Activated T-cell treated with anti-CD3 and anti-CD28 coated beads, Interleukin-2, amount 50 U/mL, for 72 hours (primary cell): Measurements from ENCODE around the gene KCNIP4. TPM values are rescaled to one million over a fixed set of nuclear protein-coding genes. Genes with fewer than 3 reads are reported as not detected.
A peak's percentile ranks its signal among the peaks of the same experiment; 100 is the strongest.

ENCODE experiments used
- ATAC-seq, 2 donors: fragments of 150-1000 bp; cut with Tn5 transposase; replicated peaks in 1 of 2; 2 replicates each; pipeline ENCODE4 v1.10.0; 2021; ENCODE audit warnings: moderate library complexity in 2 of 2, mild to moderate bottlenecking in 1 of 2
- DNase-seq, 2 donors: peaks; one replicate each; pipeline ENCODE4 v3.0.0; 2021 to 2022; ENCODE audit warnings: mixed read lengths in 1 of 2
- H3K27ac Mint-ChIP-seq: one replicate; pipeline ENCODE4 v1.8.0; 2022; ENCODE audit warnings: mild to moderate bottlenecking, moderate library complexity, mixed read lengths
- H3K27me3 Mint-ChIP-seq: one replicate; pipeline ENCODE4 v1.8.0; 2022; ENCODE audit warnings: low read depth, mixed read lengths
- H3K36me3 Mint-ChIP-seq, 2 donors: one replicate each; pipeline ENCODE4 v1.8.0; 2022; ENCODE audit warnings: mixed read lengths in 2 of 2, mild to moderate bottlenecking in 1 of 2; ENCODE audit not compliant: insufficient read depth in 2 of 2
- H3K4me1 Mint-ChIP-seq: one replicate; pipeline ENCODE4 v1.8.0; 2022; ENCODE audit warnings: low read depth, mixed read lengths
- H3K4me3 Mint-ChIP-seq, 2 donors: one replicate each; pipeline ENCODE4 v1.8.0; 2022; ENCODE audit warnings: mild to moderate bottlenecking in 2 of 2, mixed read lengths in 2 of 2, moderate library complexity in 2 of 2
- H3K9me3 Mint-ChIP-seq, 2 donors: one replicate each; pipeline ENCODE4 v1.8.0; 2022; ENCODE audit warnings: mixed read lengths in 2 of 2
- total RNA-seq, 2 donors: library from RNA; stranded (reverse); gene quantifications; one replicate each; pipeline ENCODE4 v1.2.3, GENCODE V29; 2022

The KCNIP4 gene
- total RNA-seq, 2 donors from 2014 or later, result not detected

DNA sequence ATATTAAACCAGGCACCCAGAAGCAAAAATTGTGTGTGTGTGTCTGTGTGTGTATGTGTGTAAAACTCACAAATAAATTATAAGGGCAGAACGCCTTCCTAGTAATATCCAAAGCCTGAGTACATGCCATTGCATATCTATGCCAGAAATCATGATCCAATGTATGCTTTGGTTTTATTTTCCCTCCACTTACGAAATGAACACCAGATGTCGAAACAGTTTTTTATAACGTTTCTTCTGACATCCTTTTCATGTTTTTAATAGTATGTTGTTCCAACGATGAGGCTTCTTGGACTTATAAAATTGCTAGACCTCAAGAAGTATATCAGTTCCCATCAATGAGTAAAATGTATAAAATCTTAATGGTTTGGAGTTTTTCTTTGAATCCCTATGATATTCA is 55.4 kb downstream of the KCNIP4 start:
- H3K27ac Mint-ChIP-seq, result no peak overlapping the region
- H3K9me3 Mint-ChIP-seq, result peaks cover 5 to 6% of the 10 kb centered on the region in 2 donors
- no peak for DNase-seq
- ATAC-seq, result no peak
- H3K4me3 Mint-ChIP-seq, result no peak overlapping the region
- no peaks in the 10 kb centered on the region for H3K27me3 Mint-ChIP-seq
- H3K36me3 Mint-ChIP-seq, result peaks cover 3% of the 10 kb centered on the region in 2 donors
- H3K4me1 Mint-ChIP-seq, result no peaks in the 10 kb centered on the region

DNA sequence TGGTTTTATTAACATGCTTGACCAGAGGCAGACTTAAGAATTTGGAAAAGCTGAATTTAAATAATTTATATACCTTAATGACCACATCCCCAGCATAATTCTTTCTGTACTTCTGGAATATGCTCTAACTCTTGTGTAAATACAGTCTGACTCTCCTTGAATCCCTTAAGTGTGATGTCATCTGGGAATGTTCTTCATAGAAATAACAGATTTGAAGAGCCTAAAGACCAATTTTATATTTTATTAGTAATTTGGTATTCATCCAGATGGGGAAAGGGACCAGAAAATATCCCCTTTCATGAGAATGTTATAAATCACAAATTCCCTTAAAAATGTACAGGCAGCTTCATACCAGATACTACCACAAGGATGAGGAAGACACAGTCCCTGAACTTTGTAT is 58.3 kb downstream of the KCNIP4 start:
- H3K9me3 Mint-ChIP-seq, result peaks cover 0 to 3% of the 10 kb centered on the region in 2 donors

DNA sequence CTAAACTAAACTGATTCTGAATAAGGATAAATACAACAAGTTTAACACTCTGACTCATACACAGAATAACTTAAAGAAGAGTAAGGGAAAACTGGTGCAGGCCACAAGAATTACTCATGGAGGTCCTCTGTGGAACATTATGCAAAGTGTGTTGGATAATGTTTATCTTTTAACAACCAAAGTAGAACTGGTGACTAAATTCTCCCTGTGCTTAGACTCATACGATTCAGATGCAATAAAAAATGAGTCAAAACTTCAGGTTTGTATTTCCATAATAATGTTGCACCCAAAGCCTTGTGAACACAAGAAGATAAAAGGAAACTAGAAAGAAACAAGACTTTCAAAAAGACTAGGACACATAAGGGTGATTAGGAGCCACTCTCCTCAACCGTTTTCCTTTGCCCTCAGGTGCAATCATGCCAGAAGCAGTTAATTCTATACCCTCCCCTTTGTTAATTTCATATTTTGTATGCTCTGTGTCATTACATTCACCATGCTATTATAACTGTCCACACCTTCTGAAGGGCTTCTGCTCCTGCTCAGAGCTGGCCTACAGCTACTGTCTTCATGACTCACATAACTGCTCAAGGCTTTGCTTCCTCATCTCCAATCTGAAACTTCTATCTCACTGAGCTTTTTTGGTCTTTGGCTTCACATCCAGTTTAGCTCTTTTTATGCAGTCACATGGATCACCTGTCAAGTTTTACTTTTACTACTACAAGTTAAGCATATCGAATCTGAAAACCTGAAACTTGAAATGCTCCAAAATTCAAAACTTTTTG is 60.2 kb downstream of the KCNIP4 start:
- peaks cover 4 to 5% of the 10 kb centered on the region in 2 donors for H3K9me3 Mint-ChIP-seq
- no peaks in the 10 kb centered on the region for H3K27me3 Mint-ChIP-seq
- H3K36me3 Mint-ChIP-seq, result peaks cover 0 to 1% of the 10 kb centered on the region in 2 donors
- DNase-seq (peak in 1 of 2 donors; percentile 3), ATAC-seq (peak; percentile 80)
- H3K4me3 Mint-ChIP-seq, result no peak overlapping the region
- no peaks in the 10 kb centered on the region for H3K4me1 Mint-ChIP-seq
- H3K27ac Mint-ChIP-seq, result no peak overlapping the region

More for the DNA sequence above, 58.3 kb downstream of the KCNIP4 start:
- no peak overlapping the region for H3K4me3 Mint-ChIP-seq
- H3K27ac Mint-ChIP-seq, result no peak overlapping the region
- H3K4me1 Mint-ChIP-seq, result no peaks in the 10 kb centered on the region
- ATAC-seq (no peak), DNase-seq (no peak)
- peaks cover 0 to 1% of the 10 kb centered on the region in 2 donors for H3K36me3 Mint-ChIP-seq
- no peaks in the 10 kb centered on the region for H3K27me3 Mint-ChIP-seq

DNA sequence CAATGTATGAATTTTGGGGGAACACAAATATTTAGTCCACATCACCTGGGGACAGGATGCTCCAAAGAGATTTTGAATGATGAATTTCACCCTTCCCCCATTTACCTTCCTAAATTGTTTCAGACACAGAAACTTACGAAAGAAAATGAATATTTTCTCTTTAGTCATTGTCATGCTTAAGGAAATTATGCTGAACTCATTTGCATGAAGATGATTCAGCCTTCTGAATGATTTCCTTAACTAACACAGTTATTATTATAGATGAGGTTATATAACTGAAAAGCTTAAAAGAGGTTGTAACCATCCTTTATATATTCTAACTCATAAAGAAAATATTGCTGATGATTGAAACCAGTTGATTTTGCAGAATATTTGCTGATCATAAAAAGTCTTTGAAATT is 61.1 kb downstream of the KCNIP4 start:
- H3K36me3 Mint-ChIP-seq, result peaks cover 0 to 1% of the 10 kb centered on the region in 2 donors
- peaks cover 4 to 5% of the 10 kb centered on the region in 2 donors for H3K9me3 Mint-ChIP-seq
- ATAC-seq (no peak), DNase-seq (no peak)
- H3K27me3 Mint-ChIP-seq, result no peaks in the 10 kb centered on the region
- H3K4me3 Mint-ChIP-seq, result no peak overlapping the region
- no peak overlapping the region for H3K27ac Mint-ChIP-seq
- no peaks in the 10 kb centered on the region for H3K4me1 Mint-ChIP-seq

DNA sequence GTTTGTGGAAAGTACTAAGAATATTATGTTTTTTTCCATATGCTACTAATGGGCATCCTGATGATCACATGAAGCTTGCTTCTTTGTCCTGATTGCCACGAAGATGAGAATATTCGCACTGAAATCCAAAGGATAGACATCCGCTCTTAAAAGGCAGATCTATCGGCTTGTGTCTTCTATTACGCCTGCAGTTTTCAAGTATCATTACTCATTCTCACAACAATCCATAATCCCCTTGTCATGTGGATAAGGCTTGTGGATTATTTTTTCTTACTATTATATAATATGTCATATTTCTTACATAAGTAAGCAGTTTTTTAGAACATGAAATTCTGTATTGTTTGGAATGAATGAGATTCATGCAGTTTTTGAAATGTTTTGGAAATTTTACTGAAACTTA is 62.8 kb downstream of the KCNIP4 start:
- H3K4me3 Mint-ChIP-seq, result no peak overlapping the region
- DNase-seq (no peak), ATAC-seq (no peak)
- H3K27ac Mint-ChIP-seq, result no peak overlapping the region
- H3K36me3 Mint-ChIP-seq, result peaks cover 0 to 1% of the 10 kb centered on the region in 2 donors
- H3K9me3 Mint-ChIP-seq, result peaks cover 4 to 5% of the 10 kb centered on the region in 2 donors
- H3K27me3 Mint-ChIP-seq, result no peaks in the 10 kb centered on the region
- no peaks in the 10 kb centered on the region for H3K4me1 Mint-ChIP-seq

DNA sequence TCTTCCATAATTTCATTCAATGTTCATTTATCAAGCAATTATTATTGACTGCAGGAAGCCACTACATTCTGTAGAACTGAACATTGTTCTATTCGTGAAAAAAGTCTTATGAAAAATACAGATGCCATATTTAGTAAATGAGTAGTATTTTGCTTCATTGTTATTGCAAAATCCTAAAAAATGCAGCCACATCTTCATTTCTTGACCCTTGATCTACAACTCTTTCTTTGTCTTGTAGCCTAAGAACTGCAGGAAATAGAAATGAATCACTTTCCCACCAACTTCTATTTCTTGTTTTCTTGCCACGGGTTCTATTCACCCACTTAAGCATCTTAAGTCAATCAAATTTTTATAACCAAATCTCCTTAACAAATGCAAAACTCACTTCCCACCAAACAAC is 63.3 kb downstream of the KCNIP4 start:
- peaks cover 4 to 5% of the 10 kb centered on the region in 2 donors for H3K9me3 Mint-ChIP-seq
- H3K27me3 Mint-ChIP-seq, result no peaks in the 10 kb centered on the region
- DNase-seq, result no peak
- no peaks in the 10 kb centered on the region for H3K4me1 Mint-ChIP-seq
- no peak for ATAC-seq
- H3K27ac Mint-ChIP-seq, result no peak overlapping the region
- H3K4me3 Mint-ChIP-seq, result no peak overlapping the region
- H3K36me3 Mint-ChIP-seq, result peaks cover 0 to 1% of the 10 kb centered on the region in 2 donors

DNA sequence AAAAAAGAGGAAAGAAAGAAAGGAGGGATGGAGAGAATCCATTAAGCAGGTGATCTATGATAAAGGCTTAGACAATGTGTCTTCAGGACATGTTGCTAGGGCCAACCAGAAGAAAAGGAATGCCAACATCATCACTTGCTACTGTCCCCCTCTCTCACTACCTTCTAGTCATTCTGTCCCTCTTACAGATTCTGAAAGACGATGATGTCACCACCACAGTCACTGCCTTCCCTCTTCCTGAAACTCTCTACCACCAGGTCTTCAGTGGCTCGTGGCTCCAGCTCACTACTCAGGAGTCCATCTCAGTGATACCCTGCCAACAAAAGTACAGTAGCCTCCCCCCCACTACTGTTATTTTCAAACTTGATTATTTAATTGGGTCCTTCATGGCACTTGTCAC is 64.0 kb downstream of the KCNIP4 start:
- peak in 1 of 2 donors; percentile 7 for DNase-seq
- Mint-ChIP-seq H3K4me3 (no peak overlapping the region), H3K4me1 (no peaks in the 10 kb centered on the region), H3K36me3 (peaks cover 0 to 1% of the 10 kb centered on the region in 2 donors), H3K27ac (no peak overlapping the region), H3K9me3 (peaks cover 4 to 5% of the 10 kb centered on the region in 2 donors), H3K27me3 (no peaks in the 10 kb centered on the region)
- peak; percentile 55 to 56 for ATAC-seq

DNA sequence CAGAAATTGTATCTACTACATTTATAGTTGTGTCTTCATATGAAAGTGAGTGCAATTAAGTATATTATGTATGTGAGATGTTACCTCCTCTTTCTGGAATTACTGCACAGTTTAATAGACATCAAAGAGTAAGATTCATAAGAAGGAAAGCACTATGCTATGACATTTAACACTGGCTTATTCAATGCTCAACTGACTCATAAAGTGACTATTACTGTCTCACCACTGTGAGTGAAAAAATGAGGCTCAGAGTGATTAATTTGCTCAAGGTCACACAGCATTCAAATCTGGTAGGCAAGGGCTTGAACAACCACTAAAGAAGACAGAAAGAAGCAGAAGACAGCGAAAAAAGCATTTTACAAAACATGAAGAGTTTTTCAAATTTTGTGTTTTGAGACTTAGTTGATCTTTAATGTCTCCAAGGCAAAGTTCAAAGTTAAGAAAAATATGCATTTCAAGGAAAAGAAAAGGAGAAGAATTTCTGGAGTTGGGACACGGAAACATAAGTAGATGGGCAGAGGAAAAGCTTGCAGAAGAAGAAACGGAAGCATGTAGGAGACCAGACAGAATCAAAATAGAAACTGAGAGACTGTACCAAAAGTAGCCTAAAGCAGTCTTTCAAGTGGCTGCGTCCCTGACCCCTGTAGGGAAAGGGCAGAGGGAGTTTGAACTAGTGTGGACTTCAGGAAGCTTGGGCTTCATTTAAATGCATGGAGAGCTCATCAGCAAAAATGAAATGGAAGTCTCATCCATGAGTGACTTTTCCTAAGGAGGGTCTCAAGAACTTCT is 66.3 kb downstream of the KCNIP4 start:
- ATAC-seq (peak; percentile 62 to 71), DNase-seq (no peak)
- Mint-ChIP-seq H3K4me3 (peak overlapping the region in 1 of 2 donors; percentile 56), H3K36me3 (peaks cover 0 to 1% of the 10 kb centered on the region in 2 donors), H3K27me3 (no peaks in the 10 kb centered on the region), H3K27ac (no peak overlapping the region), H3K4me1 (no peaks in the 10 kb centered on the region), H3K9me3 (peaks cover 4 to 5% of the 10 kb centered on the region in 2 donors)

DNA sequence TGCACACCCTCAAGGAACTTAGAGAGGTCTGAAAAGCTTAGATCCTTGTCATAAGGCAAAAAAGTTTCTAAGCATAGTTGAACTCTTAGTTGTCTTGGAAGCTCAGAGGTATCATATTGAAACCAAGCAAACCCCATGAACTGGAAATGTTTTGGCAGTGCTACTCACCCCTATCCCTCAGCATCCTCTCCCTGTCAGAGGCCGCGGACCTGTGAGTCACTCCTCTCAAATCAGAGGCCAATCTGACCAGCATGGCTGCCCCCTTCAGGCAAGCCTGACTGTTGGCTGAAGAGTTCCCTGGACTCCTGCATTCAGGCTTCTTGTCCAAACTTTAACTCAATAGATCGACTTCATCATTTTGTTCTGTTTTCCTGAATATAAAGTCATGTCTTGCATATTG is 69.4 kb downstream of the KCNIP4 start:
- ATAC-seq, result peak in 1 of 2 donors; percentile 44
- H3K9me3 Mint-ChIP-seq, result peaks cover 0 to 1% of the 10 kb centered on the region in 2 donors
- H3K4me1 Mint-ChIP-seq, result no peaks in the 10 kb centered on the region
- no peaks in the 10 kb centered on the region for H3K36me3 Mint-ChIP-seq
- DNase-seq, result no peak
- no peaks in the 10 kb centered on the region for H3K27me3 Mint-ChIP-seq
- H3K4me3 Mint-ChIP-seq, result no peak overlapping the region
- no peak overlapping the region for H3K27ac Mint-ChIP-seq

DNA sequence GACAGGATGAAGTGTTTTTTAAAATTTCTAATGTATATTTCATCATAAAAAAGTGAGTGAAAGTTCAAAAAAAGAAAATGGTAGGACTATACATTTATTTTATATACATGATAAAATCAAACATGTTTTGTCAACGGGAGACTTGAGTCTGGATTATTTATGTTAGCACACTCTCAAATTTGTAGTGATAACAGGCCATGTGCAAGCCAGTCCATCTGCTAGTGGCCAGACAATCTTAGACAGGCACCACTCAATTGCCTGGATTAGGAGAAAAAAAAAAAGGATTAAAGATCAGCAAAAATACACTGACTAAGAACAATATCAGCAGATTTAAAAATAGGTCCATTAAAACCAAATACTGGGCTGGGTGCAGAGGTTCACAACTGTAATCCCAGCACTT is 71.9 kb downstream of the KCNIP4 start:
- H3K9me3 Mint-ChIP-seq, result peaks cover 1% of the 10 kb centered on the region in 2 donors
- H3K4me1 Mint-ChIP-seq, result no peaks in the 10 kb centered on the region
- DNase-seq (no peak), ATAC-seq (no peak)
- H3K36me3 Mint-ChIP-seq, result no peaks in the 10 kb centered on the region
- H3K27me3 Mint-ChIP-seq, result no peaks in the 10 kb centered on the region
- no peak overlapping the region for H3K4me3 Mint-ChIP-seq
- H3K27ac Mint-ChIP-seq, result no peak overlapping the region

DNA sequence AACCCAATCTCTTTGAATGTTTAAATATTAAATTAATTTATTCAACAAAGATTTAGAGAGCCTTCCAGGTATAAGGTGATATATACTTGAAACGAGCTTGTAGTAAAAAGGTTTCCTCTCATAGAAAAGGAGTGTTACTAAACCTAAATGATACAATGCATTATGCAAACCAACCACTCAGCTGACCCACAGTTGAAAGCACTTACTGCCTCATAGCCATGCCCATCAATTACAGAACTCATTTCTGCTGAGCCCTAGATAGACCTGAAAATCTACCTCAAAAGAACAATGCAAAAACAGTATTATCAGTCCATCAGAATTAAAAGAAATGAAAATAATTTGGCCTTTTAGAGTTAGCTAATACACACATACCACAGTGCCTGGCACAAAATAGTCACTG is 75.4 kb downstream of the KCNIP4 start:
- peaks cover 3 to 4% of the 10 kb centered on the region in 2 donors for H3K9me3 Mint-ChIP-seq
- H3K4me1 Mint-ChIP-seq, result no peaks in the 10 kb centered on the region
- H3K27ac Mint-ChIP-seq, result no peak overlapping the region
- no peak overlapping the region for H3K4me3 Mint-ChIP-seq
- no peak for ATAC-seq
- H3K27me3 Mint-ChIP-seq, result no peaks in the 10 kb centered on the region
- H3K36me3 Mint-ChIP-seq, result no peaks in the 10 kb centered on the region
- no peak for DNase-seq

DNA sequence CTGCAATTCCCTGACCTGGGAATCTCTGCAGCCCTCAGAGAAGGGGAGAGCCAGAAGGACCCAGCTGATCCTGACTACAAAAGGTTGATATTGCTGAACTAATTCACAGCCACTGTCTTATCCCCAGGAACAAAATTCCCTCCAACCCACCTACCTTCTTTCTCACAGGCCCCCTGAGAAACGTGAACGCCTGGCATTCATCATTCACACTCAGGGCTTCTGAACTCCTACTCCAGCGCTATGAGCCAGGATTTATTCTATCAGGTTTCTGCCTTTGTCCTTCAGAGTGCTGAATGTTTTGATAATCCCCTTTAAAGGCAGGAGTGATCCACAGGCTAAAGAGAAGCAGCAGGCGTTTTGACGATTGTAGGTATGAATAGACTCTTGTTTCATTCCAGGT is 76.5 kb downstream of the KCNIP4 start:
- Mint-ChIP-seq H3K4me1 (no peaks in the 10 kb centered on the region), H3K27ac (no peak overlapping the region), H3K27me3 (no peaks in the 10 kb centered on the region), H3K9me3 (peaks cover 3 to 4% of the 10 kb centered on the region in 2 donors), H3K36me3 (no peaks in the 10 kb centered on the region), H3K4me3 (no peak overlapping the region)
- DNase-seq, result no peak
- ATAC-seq, result no peak

DNA sequence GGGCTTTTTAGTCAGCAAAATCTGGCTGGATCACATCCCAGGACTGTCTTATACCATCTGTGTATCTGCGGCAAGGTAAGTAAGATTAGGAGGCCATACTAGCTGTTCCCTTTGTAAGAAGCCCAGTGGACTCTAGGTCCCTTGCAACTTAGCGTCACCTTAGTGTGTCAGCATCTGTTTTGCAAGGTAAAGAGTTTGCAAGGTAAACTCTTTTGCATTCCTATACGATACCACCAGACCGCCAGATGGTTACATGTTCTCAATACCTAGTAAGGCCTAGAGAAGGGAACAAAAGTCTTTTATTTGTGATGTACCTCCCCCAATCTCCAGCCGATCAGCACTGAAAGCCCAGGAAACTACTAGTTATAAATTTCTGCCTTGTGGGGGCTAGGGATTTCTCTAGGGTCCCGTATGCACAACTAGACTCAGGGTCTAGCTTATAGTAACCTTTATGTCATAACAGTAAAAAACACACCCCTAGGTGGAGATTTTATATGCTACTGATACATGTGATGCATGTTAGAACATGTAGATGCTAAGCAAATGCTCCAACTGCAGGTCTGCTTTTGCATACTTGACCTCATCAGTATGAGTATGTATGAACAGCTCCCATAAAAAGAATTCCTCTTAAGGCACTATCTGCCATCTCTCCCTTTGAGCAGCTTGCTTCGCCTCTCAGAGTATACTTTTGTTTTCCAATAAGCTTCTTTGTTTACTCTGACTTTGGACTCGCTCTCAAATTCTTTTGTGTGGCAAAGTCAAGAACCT is 78.4 kb downstream of the KCNIP4 start:
- Mint-ChIP-seq H3K4me3 (no peak overlapping the region), H3K27me3 (no peaks in the 10 kb centered on the region), H3K36me3 (no peaks in the 10 kb centered on the region), H3K27ac (no peak overlapping the region), H3K4me1 (no peaks in the 10 kb centered on the region), H3K9me3 (peaks cover 3% of the 10 kb centered on the region in 2 donors)
- ATAC-seq (no peak), DNase-seq (no peak)
